Endothelial cell of umbilical vein (primary cell): Measurements from ENCODE around the gene S100A1. TPM values are rescaled to one million over a fixed set of nuclear protein-coding genes. Genes with fewer than 3 reads are reported as not detected.

Source experiments
- BruUV-seq: library from RNA; stranded (reverse); fragments of 400-500 nt; replicated peaks from 2 replicates; lab custom pipeline; 2021; lab: Mats Ljungman, UMichigan
- CTCF ChIA-PET: fragments of 300-600, 350-600 bp; sonication (Branson Sonifier 250); formaldehyde crosslinking; loops from one replicate; lab custom pipeline; 2021; ENCODE audit warnings: antibody characterized with exemption, inconsistent platforms; lab: Charles Lee
- POLR2A ChIA-PET: fragments of 300-600, 350-600 bp; sonication (Branson Sonifier 250); formaldehyde crosslinking; loops from one replicate; lab custom pipeline; 2021; ENCODE audit warnings: antibody characterized with exemption, inconsistent platforms; lab: Charles Lee
- DNase-seq: peaks from one replicate; pipeline ENCODE4 v3.0.0-alpha.2; 2011; ENCODE audit warnings: low read depth, low spot score
- FAIRE-seq: peaks from 2 replicates; lab custom pipeline; 2011; peaks lifted over from hg19 to GRCh38; lab: Jason Lieb, UNC
- H2AFZ ChIP-seq: 2 replicates; pipeline ENCODE4 v1.6.0; 2012; ENCODE audit warnings: low read depth, low read length, control low read depth, inconsistent platforms
- H3K27ac ChIP-seq: 2 replicates; pipeline ENCODE4 v1.5.1; 2011; ENCODE audit warnings: low read depth, mild to moderate bottlenecking, control low read depth, low read length, moderate library complexity; ENCODE audit not compliant: insufficient read depth
- H3K27me3 ChIP-seq, 2 experiments: 2 replicates each; pipeline versions ENCODE4 v1.6.0 to v1.6.1; 2011; ENCODE audit warnings: low read length in 2 of 2, mixed read lengths in 1 of 2; ENCODE audit not compliant: control insufficient read depth in 2 of 2, insufficient read depth in 2 of 2
- H3K36me3 ChIP-seq, 2 experiments: 2 replicates in 1 of 2; 3 replicates in 1 of 2; pipeline ENCODE4 v1.5.1; 2011; ENCODE audit warnings: low read length in 2 of 2, mild to moderate bottlenecking in 1 of 2, moderate library complexity in 1 of 2; ENCODE audit not compliant: control insufficient read depth in 2 of 2, insufficient read depth in 2 of 2; ENCODE audit errors: extremely low read depth in 1 of 2
- H3K4me1 ChIP-seq: 3 replicates; pipeline ENCODE4 v1.5.1; 2011; ENCODE audit warnings: mild to moderate bottlenecking, low read length; ENCODE audit not compliant: control insufficient read depth, insufficient read depth; ENCODE audit errors: extremely low read depth
- H3K4me2 ChIP-seq: 2 replicates; pipeline ENCODE4 v1.6.1; 2011; ENCODE audit warnings: low read length, control low read depth, mixed read lengths; ENCODE audit not compliant: insufficient read depth
- H3K4me3 ChIP-seq, 3 experiments: fragments of 200-600 bp in 1 of 3; sonication (generic), shearing (Covaris generic) in 1 of 3; replicated peaks in 1 of 3; 2 replicates each; pipeline ENCODE4 v1.5.1; 2011 to 2016; ENCODE audit warnings: control low read depth in 3 of 3, low read length in 3 of 3, mild to moderate bottlenecking in 2 of 3, inconsistent platforms in 1 of 3, low read depth in 1 of 3, moderate library complexity in 1 of 3; ENCODE audit not compliant: insufficient read depth in 1 of 3
- H3K79me2 ChIP-seq: 2 replicates; pipeline ENCODE4 v1.6.0; 2012; ENCODE audit warnings: low read length, inconsistent platforms; ENCODE audit not compliant: control insufficient read depth, insufficient read depth
- H3K9ac ChIP-seq: replicated peaks from 2 replicates; pipeline ENCODE3; 2011; ENCODE audit warnings: low read length, control low read depth; ENCODE audit not compliant: insufficient read depth; ENCODE audit errors: extremely low read depth
- H3K9me1 ChIP-seq: replicated peaks from 3 replicates; pipeline ENCODE4 v1.6.0; 2011; ENCODE audit warnings: mild to moderate bottlenecking, low read length; ENCODE audit not compliant: control insufficient read depth, insufficient read depth; ENCODE audit errors: extremely low read depth
- H3K9me3 ChIP-seq: replicated peaks from 2 replicates; pipeline ENCODE4 v1.5.1; 2012; ENCODE audit warnings: low read length, inconsistent platforms; ENCODE audit not compliant: control insufficient read depth, insufficient read depth
- H4K20me1 ChIP-seq: replicated peaks from 2 replicates; pipeline ENCODE3; 2011; ENCODE audit warnings: mild to moderate bottlenecking, low read length; ENCODE audit not compliant: control insufficient read depth, insufficient read depth; ENCODE audit errors: extremely low read depth
- EZH2 ChIP-seq: IDR thresholded peaks from 2 replicates; pipeline ENCODE4 v1.6.1; 2012; ENCODE audit warnings: borderline replicate concordance, low read depth, mild to moderate bottlenecking, moderate library complexity, low read length, inconsistent platforms; ENCODE audit not compliant: severe bottlenecking
- FOS ChIP-seq: IDR thresholded peaks from 2 replicates; pipeline ENCODE4 v1.6.1; 2011; ENCODE audit warnings: mild to moderate bottlenecking, low read length, moderate library complexity, borderline replicate concordance; ENCODE audit not compliant: insufficient read depth
- GATA2 ChIP-seq: IDR thresholded peaks from 2 replicates; pipeline ENCODE4 v1.7.0; 2011; ENCODE audit warnings: low read depth, mild to moderate bottlenecking, moderate library complexity, mixed read lengths, low read length; ENCODE audit not compliant: insufficient read length, insufficient read depth
- MYC ChIP-seq: IDR thresholded peaks from one replicate; pipeline ENCODE4 v1.6.1; 2011; ENCODE audit warnings: mild to moderate bottlenecking, low read depth, low read length
- POLR2A ChIP-seq: IDR thresholded peaks from 2 replicates; pipeline ENCODE4 v1.6.1; 2012; ENCODE audit warnings: low read depth, mild to moderate bottlenecking, control low read depth, low read length
- dilution Hi-C: fragments of 300-500 bp; cut with MboI; formaldehyde crosslinking; loops from one replicate; pipeline ENCODE4 v1.15.0; 2019; ENCODE audit warnings: low sequenced_read_pairs; ENCODE audit not compliant: extremely low pct_ligation_motif_present
- intact Hi-C: fragments of 100-400 bp; cut with micrococcal nuclease; formaldehyde crosslinking; loops from one replicate; pipeline ENCODE4 v1.10.0; 2022
- polyA plus RNA-seq, 4 experiments: library from polyadenylated mRNA; depleted of rRNA in 3 of 4; stranded (reverse) in 3 of 4; unstranded in 1 of 4; fragments of >200 nt; gene quantifications; 2 replicates each; pipeline versions ENCODE4 v1.2.1 to v1.2.3, GENCODE V29; 2011 to 2012; ENCODE audit warnings: missing spikeins in 1 of 4
- total RNA-seq: library from RNA; stranded (reverse); gene quantifications from 2 replicates; pipeline ENCODE4 v1.2.3, GENCODE V29; 2021
- TF ChIP-seq, protein P1 (sequence below), 2 donors: IDR thresholded peaks; 1 replicate in 1 of 2; 2 replicates in 1 of 2; pipeline ENCODE4 v1.5.1; 2011; ENCODE audit warnings: low read length in 2 of 2, mild to moderate bottlenecking in 2 of 2, moderate library complexity in 2 of 2, control low read depth in 1 of 2, inconsistent platforms in 1 of 2, low read depth in 1 of 2; ENCODE audit not compliant: insufficient read depth in 1 of 2; ENCODE audit errors: extremely low read depth in 1 of 2
- TF ChIP-seq, protein P2 (sequence below): IDR thresholded peaks from 2 replicates; pipeline ENCODE4 v1.6.1; 2011; ENCODE audit not compliant: insufficient read depth, insufficient read length

Gene S100A1
- total and polyA plus RNA-seq, 2 donors (not counting 3 experiments of a cell fraction or from before 2014, with no cell fraction given) = not detected

DNA sequence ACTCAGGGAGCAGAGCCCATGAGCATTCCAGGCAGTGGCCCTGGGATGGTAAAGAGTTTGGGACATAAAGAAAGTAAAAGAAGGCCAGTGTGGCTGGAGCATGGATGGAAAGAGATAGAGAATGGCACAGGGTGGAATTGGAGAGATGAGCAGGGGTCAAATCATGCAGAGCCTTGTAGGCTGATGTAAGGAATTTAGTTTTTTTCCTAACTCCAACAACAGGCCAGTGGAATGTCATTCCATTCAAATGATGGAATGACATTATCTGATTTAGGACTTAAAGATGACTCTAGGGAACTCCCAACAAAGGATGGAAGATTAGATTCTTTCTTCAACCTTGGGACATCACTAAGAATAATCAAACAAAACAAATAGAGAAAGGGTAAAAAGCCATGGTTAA, 49.7 kb upstream of the S100A1 start:
- dilution Hi-C loops = no loop called here
- H3K4me1 ChIP-seq = no peaks in the 10 kb centered on the region
- BruUV-seq = no TSS peak
- TF ChIP-seq FOS (no peak), POLR2A (no peak), GATA2 (no peak), EZH2 (no peak), MYC (no peak)
- TF ChIP-seq, protein P1, sequence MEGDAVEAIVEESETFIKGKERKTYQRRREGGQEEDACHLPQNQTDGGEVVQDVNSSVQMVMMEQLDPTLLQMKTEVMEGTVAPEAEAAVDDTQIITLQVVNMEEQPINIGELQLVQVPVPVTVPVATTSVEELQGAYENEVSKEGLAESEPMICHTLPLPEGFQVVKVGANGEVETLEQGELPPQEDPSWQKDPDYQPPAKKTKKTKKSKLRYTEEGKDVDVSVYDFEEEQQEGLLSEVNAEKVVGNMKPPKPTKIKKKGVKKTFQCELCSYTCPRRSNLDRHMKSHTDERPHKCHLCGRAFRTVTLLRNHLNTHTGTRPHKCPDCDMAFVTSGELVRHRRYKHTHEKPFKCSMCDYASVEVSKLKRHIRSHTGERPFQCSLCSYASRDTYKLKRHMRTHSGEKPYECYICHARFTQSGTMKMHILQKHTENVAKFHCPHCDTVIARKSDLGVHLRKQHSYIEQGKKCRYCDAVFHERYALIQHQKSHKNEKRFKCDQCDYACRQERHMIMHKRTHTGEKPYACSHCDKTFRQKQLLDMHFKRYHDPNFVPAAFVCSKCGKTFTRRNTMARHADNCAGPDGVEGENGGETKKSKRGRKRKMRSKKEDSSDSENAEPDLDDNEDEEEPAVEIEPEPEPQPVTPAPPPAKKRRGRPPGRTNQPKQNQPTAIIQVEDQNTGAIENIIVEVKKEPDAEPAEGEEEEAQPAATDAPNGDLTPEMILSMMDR (IDR thresholded peaks at IDR 0.05; ENCODE audit: extremely low read depth in 1 of 2, insufficient read depth in 1 of 2, low read depth in 1 of 2, low read length in 2 of 2) = no peak
- TF ChIP-seq, protein P2, sequence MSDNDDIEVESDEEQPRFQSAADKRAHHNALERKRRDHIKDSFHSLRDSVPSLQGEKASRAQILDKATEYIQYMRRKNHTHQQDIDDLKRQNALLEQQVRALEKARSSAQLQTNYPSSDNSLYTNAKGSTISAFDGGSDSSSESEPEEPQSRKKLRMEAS = no peak
- ChIA-PET POLR2A (no interaction called here), CTCF (interaction anchor here (0.8 to 1.6 kb wide), 4 partner anchors 9 to 68 kb away, joined by 3 to 6 read pairs (median 4); partner anchors contain the start of gene S100A13)
- intact Hi-C loops = no loop called here
- no peak overlapping the region for H3K4me2 ChIP-seq
- no peak overlapping the region for H3K9ac ChIP-seq
- no peak for DNase-seq
- H3K9me3 ChIP-seq = no peaks in the 10 kb centered on the region
- no peak overlapping the region for H3K4me3 ChIP-seq
- no peaks in the 10 kb centered on the region for H3K79me2 ChIP-seq
- H3K9me1 ChIP-seq = no peaks in the 10 kb centered on the region
- no peaks in the 10 kb centered on the region for H3K27me3 ChIP-seq
- no peaks in the 10 kb centered on the region for H3K36me3 ChIP-seq
- H2AFZ ChIP-seq = no peak overlapping the region
- H3K27ac ChIP-seq = no peak overlapping the region
- H4K20me1 ChIP-seq = no peaks in the 10 kb centered on the region
- FAIRE-seq = no peak
